HG02642 (cell line): ENCODE measurements around the gene NTRK1.

Experiments
- ATAC-seq: cut with Tn5 transposase; IDR thresholded peaks from one replicate; pipeline ENCODE4 v1.9.1; 2021; ENCODE audit warnings: mild to moderate bottlenecking; ENCODE audit not compliant: unreplicated experiment, poor library complexity

Gene NTRK1

GRCh38 chr1:156929596-156930238, 69.1 kb downstream of the NTRK1 start:
- ATAC-seq = no peak

- ATAC-seq = no peak
These were observed 69.8 kb downstream of the NTRK1 start for GRCh38 chr1:156930483-156930882.
